VCaP (cell line): ENCODE data around the gene PTPRD.

Source experiments
- H3K27ac ChIP-seq: fragments of 450-650 bp; 2 replicates; pipeline ENCODE4 v1.5.1; 2017
- TF ChIP-seq, protein P1 (sequence below): fragments of 450-650 bp; conservative IDR thresholded peaks from 2 replicates; pipeline ENCODE4 v1.5.1; 2017; ENCODE audit warnings: mild to moderate bottlenecking, moderate library complexity

PTPRD gene

DNA sequence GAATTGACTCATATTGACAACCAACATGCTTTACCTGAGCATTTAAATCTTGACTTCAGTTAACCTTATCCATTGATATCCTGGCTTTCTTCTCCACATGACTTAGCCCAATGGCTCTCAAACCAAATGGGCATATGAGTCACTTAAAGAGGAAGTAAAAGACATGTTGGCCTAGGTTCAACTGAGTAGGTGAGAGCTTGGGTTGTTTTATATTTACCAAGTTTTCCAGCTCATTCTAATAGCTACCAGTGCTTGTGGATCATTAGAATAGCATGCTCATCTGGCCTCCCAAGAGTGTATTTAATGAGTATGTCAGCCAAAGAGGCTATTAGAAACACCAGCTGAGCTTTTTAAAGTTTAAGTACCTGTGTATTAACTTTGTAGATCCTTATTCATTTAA lies 1049.0 kb downstream of the PTPRD start:
- TF ChIP-seq, protein P1, sequence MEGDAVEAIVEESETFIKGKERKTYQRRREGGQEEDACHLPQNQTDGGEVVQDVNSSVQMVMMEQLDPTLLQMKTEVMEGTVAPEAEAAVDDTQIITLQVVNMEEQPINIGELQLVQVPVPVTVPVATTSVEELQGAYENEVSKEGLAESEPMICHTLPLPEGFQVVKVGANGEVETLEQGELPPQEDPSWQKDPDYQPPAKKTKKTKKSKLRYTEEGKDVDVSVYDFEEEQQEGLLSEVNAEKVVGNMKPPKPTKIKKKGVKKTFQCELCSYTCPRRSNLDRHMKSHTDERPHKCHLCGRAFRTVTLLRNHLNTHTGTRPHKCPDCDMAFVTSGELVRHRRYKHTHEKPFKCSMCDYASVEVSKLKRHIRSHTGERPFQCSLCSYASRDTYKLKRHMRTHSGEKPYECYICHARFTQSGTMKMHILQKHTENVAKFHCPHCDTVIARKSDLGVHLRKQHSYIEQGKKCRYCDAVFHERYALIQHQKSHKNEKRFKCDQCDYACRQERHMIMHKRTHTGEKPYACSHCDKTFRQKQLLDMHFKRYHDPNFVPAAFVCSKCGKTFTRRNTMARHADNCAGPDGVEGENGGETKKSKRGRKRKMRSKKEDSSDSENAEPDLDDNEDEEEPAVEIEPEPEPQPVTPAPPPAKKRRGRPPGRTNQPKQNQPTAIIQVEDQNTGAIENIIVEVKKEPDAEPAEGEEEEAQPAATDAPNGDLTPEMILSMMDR, result no peak
- no peak overlapping the region for H3K27ac ChIP-seq

DNA sequence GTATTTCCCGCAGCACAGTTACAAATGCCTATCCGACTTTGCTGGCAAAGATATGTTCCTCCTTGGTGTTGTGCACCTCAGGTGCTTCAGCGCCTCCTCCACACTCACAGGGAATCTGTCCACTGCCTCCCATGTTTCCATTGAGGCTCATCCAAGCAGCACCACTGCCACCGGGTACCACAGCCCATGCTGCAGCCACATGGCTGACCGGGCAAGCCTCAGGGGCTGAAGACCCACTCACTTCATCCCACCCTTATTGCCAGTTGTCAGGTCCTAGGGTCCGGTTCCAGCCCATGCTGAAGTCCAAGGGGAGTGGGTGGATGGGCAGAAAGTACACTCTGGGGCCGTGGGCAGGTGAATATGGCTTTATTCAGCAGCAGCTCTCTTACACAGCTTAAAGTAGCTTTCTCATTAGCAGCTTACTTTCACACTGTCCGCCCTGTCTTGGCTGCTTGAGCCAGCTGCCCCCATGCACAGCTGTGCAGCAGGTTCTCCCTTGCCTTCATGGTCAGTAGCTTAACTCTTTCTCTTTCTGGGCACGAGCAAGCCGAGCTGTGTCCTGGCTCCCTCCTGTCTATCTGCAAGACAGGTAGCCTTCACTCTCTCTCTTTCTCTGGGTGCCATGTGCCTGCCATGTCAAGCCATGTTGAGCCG lies 1052.3 kb downstream of the PTPRD start:
- H3K27ac ChIP-seq, result no peak overlapping the region
- TF ChIP-seq, protein P1, result no peak

DNA sequence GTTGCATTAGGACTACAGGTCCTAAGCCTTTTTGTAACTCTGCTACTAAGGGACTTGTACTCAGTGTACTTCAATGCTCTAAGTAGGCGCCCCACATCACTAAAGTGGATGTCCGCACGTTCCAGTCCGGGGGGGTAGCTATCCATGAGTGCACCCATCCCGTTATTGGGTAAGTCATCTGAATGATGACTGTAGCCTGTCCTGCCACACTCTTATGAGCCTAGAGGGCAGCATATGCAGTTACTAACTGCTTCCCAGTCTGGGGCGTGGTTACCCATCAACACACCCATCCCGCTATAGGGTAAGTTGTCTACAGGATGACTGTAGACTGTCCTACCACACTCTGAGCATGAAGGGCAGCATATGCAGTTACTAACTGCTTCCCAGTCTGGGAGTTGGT lies 1053.9 kb downstream of the PTPRD start:
- TF ChIP-seq, protein P1, result no peak
- H3K27ac ChIP-seq, result no peak overlapping the region

DNA sequence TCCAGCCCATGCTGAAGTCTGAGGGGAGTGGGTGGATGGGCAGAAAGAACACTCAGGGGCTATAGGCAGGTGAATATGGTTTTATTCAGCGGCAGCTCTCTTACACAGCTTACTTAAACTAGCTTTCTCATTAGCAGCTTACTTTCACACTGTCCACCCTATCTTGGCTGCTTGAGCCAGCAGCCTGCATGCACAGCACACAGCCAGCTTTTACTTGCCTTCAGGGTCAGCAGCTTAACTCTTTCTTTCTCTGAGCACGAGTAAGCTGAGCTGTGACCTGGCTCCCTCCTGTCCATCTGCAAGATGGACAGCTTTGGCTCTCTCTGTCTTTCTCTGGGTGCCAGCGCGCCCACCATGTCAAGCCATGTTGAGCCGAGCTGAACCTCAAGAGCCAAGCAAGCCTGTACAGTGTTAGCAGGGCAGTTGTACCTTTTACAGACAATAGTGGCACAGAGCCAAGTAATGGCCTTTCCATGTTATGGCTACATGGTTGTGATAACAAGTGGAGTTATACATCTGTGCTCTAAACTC lies 1054.9 kb downstream of the PTPRD start:
- H3K27ac ChIP-seq, result no peak overlapping the region
- TF ChIP-seq, protein P1, result no peak

DNA sequence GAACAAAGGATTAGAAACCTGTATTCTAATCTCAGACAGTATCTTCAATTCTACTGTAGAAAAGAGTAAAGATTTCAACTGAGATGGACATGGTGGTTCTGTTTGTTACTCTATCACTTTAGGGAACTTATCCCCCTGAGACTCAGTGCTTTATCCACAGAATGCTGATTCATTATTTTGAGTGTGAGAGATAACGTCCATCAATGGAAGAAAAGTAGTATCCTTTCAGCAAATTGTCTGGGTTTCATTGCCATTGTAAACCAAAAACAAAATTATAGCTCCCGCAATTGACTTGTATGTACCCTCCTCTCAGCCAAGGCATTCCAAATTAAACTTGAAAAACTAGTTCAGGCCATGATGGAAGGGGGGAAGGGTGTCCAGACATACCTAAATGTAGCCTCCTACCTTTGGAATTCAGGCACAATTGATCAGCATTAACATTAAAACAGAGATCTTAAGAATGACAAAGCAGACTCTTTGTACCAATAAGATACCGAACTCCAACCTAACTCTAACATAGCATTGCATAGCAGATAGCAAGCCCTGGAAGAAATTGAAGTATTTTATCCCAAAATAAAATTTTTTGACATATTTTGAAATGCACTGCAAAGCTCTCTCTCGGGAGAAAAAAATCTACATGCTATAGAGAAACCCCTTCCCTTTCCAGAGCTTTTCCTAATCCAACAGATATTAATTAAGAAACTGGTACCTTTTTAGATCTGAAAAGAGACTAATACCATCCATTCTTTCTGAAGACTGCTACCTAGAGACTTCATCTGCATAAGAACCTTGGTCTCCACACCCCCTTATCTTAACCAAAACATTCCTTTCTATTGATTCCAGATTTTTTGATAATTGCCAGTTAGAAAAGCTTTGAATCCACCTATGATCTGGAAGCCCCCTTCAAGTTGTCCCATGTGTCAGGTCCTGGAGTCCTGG lies 1055.7 kb downstream of the PTPRD start:
- no peak overlapping the region for H3K27ac ChIP-seq
- TF ChIP-seq, protein P1, result no peak

DNA sequence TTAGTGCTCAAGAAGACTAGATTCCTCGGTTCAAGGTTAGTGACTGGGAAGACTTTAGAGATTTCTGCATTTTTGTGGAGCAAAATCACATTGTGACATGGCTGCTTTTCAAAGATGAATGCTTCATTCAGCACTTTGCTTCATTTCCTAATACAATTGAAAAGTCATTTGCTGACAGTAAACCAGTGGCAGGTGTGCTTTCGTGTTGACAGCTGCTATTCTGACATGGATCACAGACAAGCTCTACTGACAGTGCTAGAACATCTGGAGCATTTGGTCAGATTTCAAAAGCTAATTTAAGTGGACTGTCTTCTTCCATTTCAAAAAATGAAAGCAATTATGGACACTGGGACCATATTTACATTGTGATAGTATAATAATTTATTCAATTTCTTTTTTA lies 1060.1 kb downstream of the PTPRD start:
- no peak overlapping the region for H3K27ac ChIP-seq
- TF ChIP-seq, protein P1, result no peak

DNA sequence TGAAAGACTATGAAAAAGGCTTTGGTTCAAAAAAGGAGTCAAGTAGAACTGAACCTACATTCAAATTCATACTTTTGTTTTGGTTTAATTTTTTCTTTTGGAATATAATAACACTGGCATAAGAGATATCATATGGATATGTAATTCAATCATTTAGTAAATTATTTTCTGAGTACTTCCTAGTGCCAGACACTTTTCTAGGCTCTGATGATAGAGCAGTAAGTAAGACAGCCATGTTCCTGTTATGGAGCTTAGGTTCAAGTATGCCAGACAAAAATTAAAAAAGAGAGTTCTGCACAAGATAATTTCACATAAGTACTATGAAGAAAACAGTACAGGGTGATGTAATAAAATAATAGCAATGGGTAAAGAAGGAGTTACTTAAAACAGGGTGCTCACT lies 1074.0 kb downstream of the PTPRD start:
- TF ChIP-seq, protein P1, result no peak
- no peak overlapping the region for H3K27ac ChIP-seq
